ENCODE measurements around the gene TRPV4. TPM values are rescaled to one million over a fixed set of nuclear protein-coding genes. Genes with fewer than 3 reads are reported as not detected.

The TRPV4 gene
- total and polyA plus RNA-seq, 10 of the 15 experiments (the other 5 are each of a cell fraction or from before 2014, with no cell fraction given), result not detected

DNA sequence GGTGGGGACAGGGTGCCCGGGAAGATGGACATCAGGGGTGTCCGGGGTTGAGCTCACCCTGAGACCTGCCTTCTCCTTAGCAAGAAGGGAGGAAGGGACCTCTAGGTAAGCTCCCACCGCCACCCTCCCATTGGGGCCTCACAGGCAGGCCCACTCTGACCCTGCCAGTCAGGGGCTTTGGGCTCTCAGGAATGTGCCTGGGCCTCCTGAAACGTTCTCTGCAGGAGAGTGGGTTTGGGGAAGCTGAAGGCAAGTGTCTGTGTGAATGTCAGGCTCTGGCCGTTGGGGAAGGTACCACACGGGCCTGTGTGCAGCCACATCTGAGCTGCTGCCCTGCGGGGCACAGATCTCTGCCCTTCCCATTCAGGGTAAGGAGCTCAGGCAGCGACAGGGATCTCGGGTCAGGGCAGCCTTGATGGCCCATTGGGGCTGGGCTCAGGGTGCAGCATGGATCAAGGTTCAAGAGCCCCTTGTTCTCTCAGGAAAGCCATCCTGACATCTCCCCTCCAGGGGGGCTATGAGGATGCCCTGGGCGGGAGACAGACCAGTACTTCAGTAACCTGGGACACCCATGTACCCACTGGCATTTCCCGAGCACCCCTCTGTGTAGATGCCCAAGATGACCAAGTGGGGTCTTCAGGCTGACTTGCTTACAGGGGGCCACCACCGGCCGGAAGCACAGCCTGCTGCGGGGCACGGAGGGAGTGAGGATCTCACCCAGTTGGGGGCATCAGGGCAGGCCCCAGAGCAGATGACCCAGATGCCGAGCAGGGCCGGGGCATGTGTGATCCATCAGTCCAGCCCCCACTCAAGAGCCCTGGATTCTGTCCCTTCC is 89.9 kb downstream of the TRPV4 start (continued):
- no peak for TF ChIP-seq HSF1 (IDR thresholded peaks at IDR 0.05; ENCODE audit: low read depth, low read length)
- TF ChIP-seq, protein P1, sequence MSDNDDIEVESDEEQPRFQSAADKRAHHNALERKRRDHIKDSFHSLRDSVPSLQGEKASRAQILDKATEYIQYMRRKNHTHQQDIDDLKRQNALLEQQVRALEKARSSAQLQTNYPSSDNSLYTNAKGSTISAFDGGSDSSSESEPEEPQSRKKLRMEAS (IDR thresholded peaks at IDR 0.05; ENCODE audit: low read depth, low read length), result no peak
- TF ChIP-seq DPF2 (IDR thresholded peaks at IDR 0.05), result no peak
- TF ChIP-seq YBX1 (IDR thresholded peaks at IDR 0.05), result no peak
- TF ChIP-seq, protein P2, sequence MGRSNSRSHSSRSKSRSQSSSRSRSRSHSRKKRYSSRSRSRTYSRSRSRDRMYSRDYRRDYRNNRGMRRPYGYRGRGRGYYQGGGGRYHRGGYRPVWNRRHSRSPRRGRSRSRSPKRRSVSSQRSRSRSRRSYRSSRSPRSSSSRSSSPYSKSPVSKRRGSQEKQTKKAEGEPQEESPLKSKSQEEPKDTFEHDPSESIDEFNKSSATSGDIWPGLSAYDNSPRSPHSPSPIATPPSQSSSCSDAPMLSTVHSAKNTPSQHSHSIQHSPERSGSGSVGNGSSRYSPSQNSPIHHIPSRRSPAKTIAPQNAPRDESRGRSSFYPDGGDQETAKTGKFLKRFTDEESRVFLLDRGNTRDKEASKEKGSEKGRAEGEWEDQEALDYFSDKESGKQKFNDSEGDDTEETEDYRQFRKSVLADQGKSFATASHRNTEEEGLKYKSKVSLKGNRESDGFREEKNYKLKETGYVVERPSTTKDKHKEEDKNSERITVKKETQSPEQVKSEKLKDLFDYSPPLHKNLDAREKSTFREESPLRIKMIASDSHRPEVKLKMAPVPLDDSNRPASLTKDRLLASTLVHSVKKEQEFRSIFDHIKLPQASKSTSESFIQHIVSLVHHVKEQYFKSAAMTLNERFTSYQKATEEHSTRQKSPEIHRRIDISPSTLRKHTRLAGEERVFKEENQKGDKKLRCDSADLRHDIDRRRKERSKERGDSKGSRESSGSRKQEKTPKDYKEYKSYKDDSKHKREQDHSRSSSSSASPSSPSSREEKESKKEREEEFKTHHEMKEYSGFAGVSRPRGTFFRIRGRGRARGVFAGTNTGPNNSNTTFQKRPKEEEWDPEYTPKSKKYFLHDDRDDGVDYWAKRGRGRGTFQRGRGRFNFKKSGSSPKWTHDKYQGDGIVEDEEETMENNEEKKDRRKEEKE (IDR thresholded peaks at IDR 0.05), result no peak
- TF ChIP-seq, protein P3, sequence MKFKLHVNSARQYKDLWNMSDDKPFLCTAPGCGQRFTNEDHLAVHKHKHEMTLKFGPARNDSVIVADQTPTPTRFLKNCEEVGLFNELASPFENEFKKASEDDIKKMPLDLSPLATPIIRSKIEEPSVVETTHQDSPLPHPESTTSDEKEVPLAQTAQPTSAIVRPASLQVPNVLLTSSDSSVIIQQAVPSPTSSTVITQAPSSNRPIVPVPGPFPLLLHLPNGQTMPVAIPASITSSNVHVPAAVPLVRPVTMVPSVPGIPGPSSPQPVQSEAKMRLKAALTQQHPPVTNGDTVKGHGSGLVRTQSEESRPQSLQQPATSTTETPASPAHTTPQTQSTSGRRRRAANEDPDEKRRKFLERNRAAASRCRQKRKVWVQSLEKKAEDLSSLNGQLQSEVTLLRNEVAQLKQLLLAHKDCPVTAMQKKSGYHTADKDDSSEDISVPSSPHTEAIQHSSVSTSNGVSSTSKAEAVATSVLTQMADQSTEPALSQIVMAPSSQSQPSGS (IDR thresholded peaks at IDR 0.05; ENCODE audit: low read length), result no peak
- no peak for TF ChIP-seq NFIC (IDR thresholded peaks at IDR 0.05; ENCODE audit: low read depth, low read length)
- no peak for TF ChIP-seq GATAD2B (conservative IDR thresholded peaks at IDR 0.05; ENCODE audit: low read depth)
- no peak for TF ChIP-seq NR2C1 (IDR thresholded peaks at IDR 0.05)
- TF ChIP-seq, protein P4, sequence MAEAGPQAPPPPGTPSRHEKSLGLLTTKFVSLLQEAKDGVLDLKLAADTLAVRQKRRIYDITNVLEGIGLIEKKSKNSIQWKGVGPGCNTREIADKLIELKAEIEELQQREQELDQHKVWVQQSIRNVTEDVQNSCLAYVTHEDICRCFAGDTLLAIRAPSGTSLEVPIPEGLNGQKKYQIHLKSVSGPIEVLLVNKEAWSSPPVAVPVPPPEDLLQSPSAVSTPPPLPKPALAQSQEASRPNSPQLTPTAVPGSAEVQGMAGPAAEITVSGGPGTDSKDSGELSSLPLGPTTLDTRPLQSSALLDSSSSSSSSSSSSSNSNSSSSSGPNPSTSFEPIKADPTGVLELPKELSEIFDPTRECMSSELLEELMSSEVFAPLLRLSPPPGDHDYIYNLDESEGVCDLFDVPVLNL (IDR thresholded peaks at IDR 0.05; ENCODE audit: low read depth, low read length), result no peak
- TF ChIP-seq EED (IDR thresholded peaks at IDR 0.05; ENCODE audit: low read depth), result no peak
- TF ChIP-seq HCFC1 (IDR thresholded peaks at IDR 0.05; ENCODE audit: low read length), result no peak

Measured in GM12878 (cell line).